Stimulated activated CD8-positive, alpha-beta memory T cell treated with anti-CD3 and anti-CD28 coated beads, Interleukin-12 subunit alpha, Interleukin-12 subunit beta, amount 100 ng/mL, for 1 hour (primary cell): ENCODE measurements around the gene SKIC8.

ENCODE experiments used
- DNase-seq: peaks from one replicate; pipeline ENCODE4 v3.0.0-alpha.2; 2020; ENCODE audit warnings: low read depth

Gene SKIC8

GRCh38 chr15:78299101-78299930, at the start of gene SKIC8:
SKIC8 (minus strand) TSS chr15:78299609; CDS start chr15:78295686, 3,923 bp downstream.
- peak; percentile 75 for DNase-seq

- no peak for DNase-seq
These were observed 48.5 kb upstream of the SKIC8 start for GRCh38 chr15:78347586-78348543.

- DNase-seq: no peak
These were observed 46.2 kb upstream of the SKIC8 start for GRCh38 chr15:78345396-78346125.

GRCh38 chr15:78343276-78344060, 44.1 kb upstream of the SKIC8 start:
- no peak for DNase-seq

GRCh38 chr15:78342021-78342420, 42.6 kb upstream of the SKIC8 start:
- DNase-seq: no peak

- DNase-seq: no peak
These were observed 41.9 kb upstream of the SKIC8 start for GRCh38 chr15:78341057-78341987.

- no peak for DNase-seq
These were observed 41.0 kb upstream of the SKIC8 start, which contains the start of gene CRABP1 for GRCh38 chr15:78340231-78341056. CRABP1 (plus strand) TSS chr15:78340353; CDS start chr15:78340429, 76 bp downstream.

- no peak for DNase-seq
These were observed 40.1 kb upstream of the SKIC8 start for GRCh38 chr15:78339559-78339958.

- DNase-seq: no peak
These were observed 39.4 kb upstream of the SKIC8 start for GRCh38 chr15:78338781-78339180.

GRCh38 chr15:78335985-78336384, 36.6 kb upstream of the SKIC8 start:
- no peak for DNase-seq

- DNase-seq: no peak
These were observed 35.4 kb upstream of the SKIC8 start for GRCh38 chr15:78334845-78335244.

- no peak for DNase-seq
These were observed 30.2 kb upstream of the SKIC8 start for GRCh38 chr15:78329625-78330024.

- no peak for DNase-seq
These were observed 28.1 kb upstream of the SKIC8 start for GRCh38 chr15:78327466-78327865.

- no peak for DNase-seq
These were observed 25.9 kb upstream of the SKIC8 start for GRCh38 chr15:78325092-78325843.

GRCh38 chr15:78324144-78324543, 24.7 kb upstream of the SKIC8 start:
- DNase-seq: no peak

GRCh38 chr15:78323693-78324092, 24.3 kb upstream of the SKIC8 start:
- DNase-seq: no peak

GRCh38 chr15:78322724-78323521, 23.5 kb upstream of the SKIC8 start:
- no peak for DNase-seq

- DNase-seq: no peak
These were observed 22.8 kb upstream of the SKIC8 start for GRCh38 chr15:78322243-78322642.
